K562 (cell line): ENCODE measurements around the gene DIP2C. TPM values are rescaled to one million over a fixed set of nuclear protein-coding genes. Genes with fewer than 3 reads are reported as not detected.

Experiments used
- ATAC-seq: fragments of 200-7000 bp; cut with Tn5 transposase; 3 replicates; pipeline ENCODE4 v1.9.1; 2020; ENCODE audit warnings: moderate library complexity
- BruUV-seq: library from RNA; stranded (reverse); fragments of 400-500 nt; replicated peaks from 2 replicates; lab custom pipeline; 2021; lab: Mats Ljungman, UMichigan
- CTCF ChIA-PET: fragments of 300-600 bp; formaldehyde crosslinking; extraction: SDS; loops from one replicate; lab custom pipeline; 2021; ENCODE audit warnings: low intra/inter-chr PET ratio; lab: Yijun Ruan, JAX
- POLR2A ChIA-PET: fragments of 300-600, 350-650 bp; sonication (Branson Sonifier 250); formaldehyde crosslinking; extraction: SDS; loops from one replicate; lab custom pipeline; 2021; ENCODE audit warnings: antibody characterized with exemption, inconsistent platforms; lab: Yijun Ruan, JAX
- DNase-seq, 4 experiments: peaks; one replicate each; pipeline versions ENCODE4 v3.0.0 to v3.0.0-alpha.2; 2011 to 2018; ENCODE audit warnings: low spot score in 3 of 4, mixed read lengths in 3 of 4; ENCODE audit errors: extremely low read depth in 1 of 4
- FAIRE-seq: peaks from 2 replicates; lab custom pipeline; 2011; peaks lifted over from hg19 to GRCh38; lab: Jason Lieb, UNC
- H2AFZ ChIP-seq: 2 replicates; pipeline ENCODE4 v1.6.0; 2011; ENCODE audit warnings: low read depth, low read length, control low read depth, inconsistent platforms
- H3K27ac ChIP-seq: fragments of 200-600 bp; 3 replicates; pipeline ENCODE4 v1.8.0; 2011; ENCODE audit warnings: low read depth, mild to moderate bottlenecking, control low read depth, inconsistent platforms, low read length, moderate library complexity, mixed read lengths; ENCODE audit errors: extremely low read depth
- H3K27me3 ChIP-seq, 2 experiments: fragments of 300-600 bp in 1 of 2; 2 replicates in 1 of 2; 3 replicates in 1 of 2; pipeline versions ENCODE4 v1.6.0 to v1.8.0; 2011; ENCODE audit warnings: inconsistent platforms in 2 of 2, low read length in 2 of 2, mild to moderate bottlenecking in 1 of 2, mixed read lengths in 1 of 2, moderate library complexity in 1 of 2; ENCODE audit not compliant: control insufficient read depth in 2 of 2, insufficient read depth in 2 of 2
- H3K36me3 ChIP-seq: fragments of 300-600 bp; 3 replicates; pipeline ENCODE4 v1.8.0; 2011; ENCODE audit warnings: mild to moderate bottlenecking, low read length, inconsistent platforms; ENCODE audit not compliant: control insufficient read depth, insufficient read depth
- H3K4me1 ChIP-seq, 2 experiments: fragments of 200-600 bp in 1 of 2; replicated peaks in 1 of 2; 2 replicates in 1 of 2; 3 replicates in 1 of 2; pipeline versions ENCODE4 v1.5.1 to v1.8.0; 2011; ENCODE audit warnings: inconsistent platforms in 2 of 2, low read length in 2 of 2, mild to moderate bottlenecking in 1 of 2, mixed read lengths in 1 of 2, moderate library complexity in 1 of 2; ENCODE audit not compliant: control insufficient read depth in 2 of 2, insufficient read depth in 2 of 2
- H3K4me2 ChIP-seq: 2 replicates; pipeline ENCODE4 v1.6.1; 2011; ENCODE audit warnings: low read length, control low read depth, inconsistent platforms, mixed read lengths; ENCODE audit not compliant: insufficient read depth
- H3K4me3 ChIP-seq: fragments of 200-600 bp; sonication (generic), shearing (Covaris generic); 2 replicates; pipeline ENCODE4 v1.5.1; 2016; ENCODE audit warnings: control low read depth, inconsistent platforms
- H3K79me2 ChIP-seq: fragments of 200-600 bp; 3 replicates; pipeline ENCODE4 v1.8.0; 2011; ENCODE audit warnings: low read length, inconsistent platforms; ENCODE audit not compliant: control insufficient read depth, insufficient read depth
- H3K9ac ChIP-seq, 2 experiments: 2 replicates each; pipeline versions ENCODE4 v1.6.0 to v1.6.1; 2011; ENCODE audit warnings: low read depth in 2 of 2, low read length in 2 of 2, control low read depth in 1 of 2, inconsistent platforms in 1 of 2, mild to moderate bottlenecking in 1 of 2, mixed read lengths in 1 of 2; ENCODE audit not compliant: insufficient read depth in 1 of 2
- H3K9me1 ChIP-seq: one replicate; pipeline ENCODE4 v1.6.0; 2011; ENCODE audit warnings: inconsistent platforms, mild to moderate bottlenecking, low read length, moderate library complexity; ENCODE audit not compliant: control insufficient read depth, insufficient read depth
- H3K9me3 ChIP-seq: replicated peaks from 2 replicates; pipeline ENCODE4 v1.5.1; 2011; ENCODE audit warnings: low read depth, low read length, inconsistent platforms; ENCODE audit not compliant: control insufficient read depth, insufficient read depth
- H4K20me1 ChIP-seq: replicated peaks from 2 replicates; pipeline ENCODE4 v1.6.1; 2011; ENCODE audit warnings: low read length, inconsistent platforms, mixed read lengths; ENCODE audit not compliant: control insufficient read depth, insufficient read depth
- EHMT2 ChIP-seq: fragments of 450-650 bp; IDR thresholded peaks from 2 replicates; pipeline ENCODE4 v1.6.1; 2018; ENCODE audit warnings: antibody characterized with exemption
- SMAD3 ChIP-seq: fragments of 450-650 bp; formaldehyde crosslinking; conservative IDR thresholded peaks from 2 replicates; pipeline ENCODE4 v1.4.0; 2020; ENCODE audit warnings: mild to moderate bottlenecking
- SRSF3 ChIP-seq: fragments of 200-400 bp; formaldehyde crosslinking; IDR thresholded peaks from 2 replicates; pipeline ENCODE4 v1.6.1; 2016; ENCODE audit warnings: mild to moderate bottlenecking, low read length, moderate library complexity; ENCODE audit not compliant: insufficient read depth
- U2AF2 ChIP-seq: fragments of 200-400 bp; formaldehyde crosslinking; optimal IDR thresholded peaks from 2 replicates; pipeline ENCODE3; 2017; ENCODE audit warnings: low read depth, mild to moderate bottlenecking, low read length
- ZNF140 ChIP-seq: fragments of 250-450 bp; sonication (Bioruptor Pico); IDR thresholded peaks from 2 replicates; pipeline ENCODE4 v1.8.0; 2021; ENCODE audit warnings: moderate library complexity, mild to moderate bottlenecking, inconsistent platforms
- ZNF384 ChIP-seq: IDR thresholded peaks from 2 replicates; pipeline ENCODE4 v1.6.1; 2012; ENCODE audit warnings: low read depth, low read length, improper control_type of control experiment
- ZNF408 ChIP-seq: fragments of 250-450 bp; sonication (Bioruptor Pico); IDR thresholded peaks from 2 replicates; pipeline ENCODE4 v1.4.0; 2020; ENCODE audit warnings: low read depth, mild to moderate bottlenecking, moderate library complexity
- ZNF449 ChIP-seq: fragments of 250-450 bp; sonication (Bioruptor Pico); IDR thresholded peaks from 2 replicates; pipeline ENCODE4 v1.8.0; 2022; ENCODE audit warnings: moderate library complexity, mild to moderate bottlenecking, inconsistent platforms
- WGBS: fragments of 100-300 bp; shearing (Covaris generic); methylation state at CpG from one replicate; pipeline ENCODE4 v1.1.6; 2016; ENCODE audit warnings: low coverage, mixed read lengths; ENCODE audit not compliant: insufficient coverage; ENCODE audit errors: missing lambda C conversion rate; 5-methylcytosine and 5-hydroxymethylcytosine counted together
- in situ Hi-C: fragments of 300-500 bp; cut with MboI; formaldehyde crosslinking; loops from 4 replicates; pipeline ENCODE4 v1.15.0; 2018; ENCODE audit warnings: inconsistent platforms, mixed read lengths
- intact Hi-C: fragments of 100-400 bp; cut with micrococcal nuclease; formaldehyde crosslinking; loops from 2 replicates; pipeline ENCODE4 v1.14.2; 2022
- polyA plus RNA-seq, 8 experiments: library from polyadenylated mRNA; depleted of rRNA in 4 of 8; stranded (reverse) in 5 of 8; unstranded in 3 of 8; fragments of >200 nt; fragmentation: Nextera tagmentation in 2 of 8; fragmentation: Illumina TruSeq in 1 of 8; extraction: Ambion mirVana in 2 of 8; extraction: Trizol in 1 of 8; gene quantifications; 2 replicates each; pipeline versions ENCODE4 v1.2.1 to v1.2.3, GENCODE V29; 2011 to 2014; ENCODE audit warnings: inconsistent platforms in 1 of 8, missing spikeins in 1 of 8
- total RNA-seq, 7 experiments: library from RNA; depleted of rRNA in 6 of 7; stranded (reverse); fragments of >200 nt in 6 of 7; fragmentation: Illumina TruSeq in 2 of 7; extraction: Trizol in 2 of 7; gene quantifications; 2 replicates each; pipeline versions ENCODE4 v1.2.1 to v1.2.3, GENCODE V29; 2011 to 2021; ENCODE audit warnings: low replicate concordance in 1 of 7

The DIP2C gene
- total and polyA plus RNA-seq, 9 of the 15 experiments (the other 6 are each of a cell fraction or from before 2014, with no cell fraction given) = 0.01 TPM; not detected in 8

GRCh38 chr10:314871-315270 lies 374.6 kb downstream of the DIP2C start:
- Histone ChIP-seq H3K9me1 (no peaks in the 10 kb centered on the region), H3K27me3 (peaks cover 46 to 49% of the 10 kb centered on the region in 2 experiments), H3K4me2 (no peak overlapping the region), H3K79me2 (no peaks in the 10 kb centered on the region), H4K20me1 (no peaks in the 10 kb centered on the region), H3K4me3 (no peak overlapping the region), H3K4me1 (no peaks in the 10 kb centered on the region), H3K9ac (no peak overlapping the region), H2AFZ (no peak overlapping the region), H3K9me3 (no peaks in the 10 kb centered on the region), H3K36me3 (no peaks in the 10 kb centered on the region), H3K27ac (no peak overlapping the region)
- no TSS peak for BruUV-seq
- POLR2A ChIA-PET = interaction anchor here (1.2 kb wide), 1 partner anchor 13 kb away, joined by 3 read pairs; no protein-coding TSS in a partner anchor
- DNase-seq (no peak), ATAC-seq (no peak), FAIRE-seq (no peak)
- TF ChIP-seq ZNF408 (CRISPR knock-in tag) (no peak), ZNF449 (CRISPR knock-in tag) (no peak), SMAD3 (CRISPR knock-in tag) (no peak)
- CTCF ChIA-PET = no interaction called here
- intact Hi-C loops (no loop called here), in situ Hi-C loops (no loop called here)
- WGBS = 0% methylated on average over 4 of the region's 4 CpGs

GRCh38 chr10:314381-314780 lies 375.1 kb downstream of the DIP2C start:
- H3K27ac ChIP-seq = no peak overlapping the region
- H2AFZ ChIP-seq = no peak overlapping the region
- FAIRE-seq (no peak), DNase-seq (no peak), ATAC-seq (no peak)
- no peaks in the 10 kb centered on the region for H3K4me1 ChIP-seq
- BruUV-seq = no TSS peak
- H3K36me3 ChIP-seq = no peaks in the 10 kb centered on the region
- no peaks in the 10 kb centered on the region for H3K79me2 ChIP-seq
- H3K27me3 ChIP-seq = peaks cover 48 to 49% of the 10 kb centered on the region in 2 experiments
- WGBS = 4% methylated on average over 13 of the region's 13 CpGs
- ChIA-PET POLR2A (interaction anchor here (0.7 kb wide), 1 partner anchor 18 kb away, joined by 3 read pairs; no protein-coding TSS in a partner anchor), CTCF (no interaction called here)
- H3K9ac ChIP-seq = no peak overlapping the region
- no peak overlapping the region for H3K4me2 ChIP-seq
- no peaks in the 10 kb centered on the region for H4K20me1 ChIP-seq
- in situ Hi-C loops = no loop called here
- H3K4me3 ChIP-seq = no peak overlapping the region
- H3K9me1 ChIP-seq = no peaks in the 10 kb centered on the region
- no peaks in the 10 kb centered on the region for H3K9me3 ChIP-seq
- TF ChIP-seq SRSF3 (no peak), ZNF384 (no peak), ZNF140 (CRISPR knock-in tag) (no peak), EHMT2 (no peak), U2AF2 (no peak)
- intact Hi-C loops = no loop called here
